ENCODE results near the gene LCE1F. TPM values are rescaled to one million over a fixed set of nuclear protein-coding genes. Genes with fewer than 3 reads are reported as not detected.

LCE1F gene, protein sequence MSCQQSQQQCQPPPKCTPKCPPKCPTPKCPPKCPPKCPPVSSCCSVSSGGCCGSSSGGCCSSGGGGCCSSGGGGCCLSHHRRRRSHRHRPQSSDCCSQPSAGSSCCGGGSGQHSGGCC
- not detected in 2 replicates for total RNA-seq

DNA sequence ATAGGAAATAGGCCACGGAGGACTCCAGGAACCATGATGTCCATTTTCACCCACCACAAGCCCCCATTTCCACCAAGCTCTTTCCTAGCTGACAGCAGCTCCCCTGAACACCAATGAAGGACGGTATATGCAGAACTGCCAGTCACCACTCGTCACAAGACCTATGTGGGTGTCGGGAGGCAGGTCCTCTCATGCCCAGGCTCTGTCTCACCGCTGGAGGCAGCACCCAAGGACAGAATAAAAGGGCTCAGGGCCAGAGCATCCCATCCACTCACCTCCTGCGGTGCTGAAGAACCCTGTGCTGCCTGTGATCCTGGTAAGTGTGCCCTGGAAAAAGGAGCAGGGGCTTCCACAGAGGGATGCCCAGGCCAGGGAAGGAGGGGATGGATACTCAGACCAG, at the start of gene LCE1F:
Gene LCE1F (plus strand): TSS at position 266 of the 400 bp plus-strand sequence. CDS start 1,232 bp downstream, outside the sequence.

DNA sequence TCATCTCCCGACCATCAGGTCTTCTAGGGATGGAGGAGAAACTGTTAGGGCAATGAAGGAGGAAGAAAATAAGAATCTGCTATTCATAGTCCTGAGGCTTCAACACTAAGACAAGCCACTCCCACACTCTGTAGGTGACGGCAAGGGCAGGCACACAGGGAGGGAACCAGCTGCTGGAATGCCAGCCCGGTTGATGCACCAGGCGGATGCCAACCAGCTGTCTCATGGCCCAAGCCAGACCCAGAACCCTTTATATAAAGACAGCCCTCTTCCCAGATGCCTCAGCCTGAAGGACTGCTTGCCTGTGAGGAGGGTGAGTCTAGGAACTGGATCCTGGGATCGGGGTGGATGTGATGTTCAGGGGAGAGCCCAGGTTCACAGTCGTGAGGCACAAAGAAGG, 17.2 kb upstream of the LCE1F start, which contains the start of gene KPRP:
Gene KPRP (plus strand): TSS at position 279 of the 400 bp plus-strand sequence. CDS start 1,564 bp downstream, outside the sequence.

DNA sequence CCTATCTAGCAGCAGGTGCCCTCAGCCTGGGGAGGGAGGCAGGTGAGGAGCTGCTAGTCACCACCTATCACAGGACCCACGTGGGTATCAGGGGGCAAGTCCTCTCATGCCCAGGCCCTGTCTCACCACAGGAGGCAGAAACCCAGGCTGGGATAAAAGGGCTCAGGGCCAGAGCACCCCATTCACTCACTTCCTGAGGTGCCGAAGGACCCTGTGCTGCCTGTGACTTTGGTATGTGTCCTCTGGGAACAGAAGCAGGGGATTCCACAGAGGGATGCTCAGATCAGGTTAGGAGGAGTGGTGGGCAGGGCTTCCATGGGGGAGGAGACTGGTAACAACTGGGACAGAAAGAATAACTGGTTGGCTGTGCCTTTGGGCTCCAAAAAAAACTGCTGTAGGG, 11.1 kb downstream of the LCE1F start, which contains the start of gene LCE1E:
Gene LCE1E (plus strand): TSS at position 181 of the 400 bp plus-strand sequence. CDS start 1,043 bp downstream, outside the sequence.

DNA sequence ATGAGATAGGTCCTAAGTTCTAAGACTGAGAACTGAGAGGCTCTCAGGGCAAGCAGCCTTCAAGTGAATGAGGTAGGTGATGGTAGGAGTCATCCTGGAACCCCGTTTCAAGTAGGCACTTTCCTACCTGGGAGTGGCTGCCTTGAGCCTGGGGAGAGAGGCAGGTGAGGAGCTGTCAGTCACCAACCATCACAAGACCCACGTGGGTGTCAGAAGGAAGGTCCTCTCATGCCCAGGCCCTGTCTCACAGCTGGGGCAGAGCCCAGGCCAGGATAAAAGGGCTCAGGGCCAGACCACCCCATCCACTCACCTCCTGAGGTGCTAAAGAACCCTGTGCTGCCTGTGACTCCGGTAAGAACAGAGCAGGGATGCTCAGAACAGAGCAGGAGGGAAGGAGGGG, 21.5 kb downstream of the LCE1F start, which contains the start of gene LCE1D:
Gene LCE1D (plus strand): TSS at position 301 of the 400 bp plus-strand sequence. CDS start 1,074 bp downstream, outside the sequence.

DNA sequence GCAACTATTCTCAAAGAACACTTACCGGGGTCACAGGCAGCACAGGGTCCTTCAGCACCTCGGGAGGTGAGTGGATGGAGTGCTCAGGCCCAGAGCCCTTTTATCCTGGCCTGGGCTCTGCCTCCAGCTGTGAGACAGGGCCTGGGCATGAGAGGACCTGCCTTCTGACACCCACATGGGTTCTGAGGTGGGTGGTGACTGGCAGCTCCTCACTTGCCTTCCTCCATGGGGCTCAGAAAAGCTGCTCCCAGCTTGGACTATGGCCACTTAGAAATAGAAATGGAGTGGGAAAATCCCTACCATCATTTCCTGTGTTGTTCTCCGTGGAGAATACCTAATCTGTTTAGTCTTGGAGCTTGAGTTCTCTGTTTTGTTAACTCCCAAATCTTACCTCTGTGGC, 31.6 kb downstream of the LCE1F start, which contains the start of gene LCE1C:
Gene LCE1C (minus strand): TSS at position 76 of the 400 bp plus-strand sequence. CDS start 1,173 bp downstream, outside the sequence.

DNA sequence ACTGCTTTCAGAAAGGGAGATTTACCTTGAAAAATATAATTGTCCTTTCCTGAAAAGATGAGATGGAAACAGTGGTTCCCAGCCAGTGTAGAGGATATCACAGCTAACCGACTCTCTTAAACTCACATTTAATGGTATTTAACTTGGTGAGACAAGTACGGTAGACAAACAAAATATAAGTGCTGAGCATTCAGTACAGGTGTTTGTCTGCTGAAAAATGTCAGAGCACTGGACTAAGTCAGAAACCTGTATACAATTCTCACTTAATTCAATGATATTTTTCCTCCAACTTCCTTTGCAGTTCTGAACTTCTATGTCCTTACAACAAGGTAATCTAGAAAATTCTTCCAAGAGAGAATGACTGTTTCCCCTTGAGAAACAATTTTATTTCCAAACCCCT, 36.7 kb downstream of the LCE1F start, which contains the start of gene LCE1B:
Gene LCE1B (plus strand): TSS at position 301 of the 400 bp plus-strand sequence. CDS start 476 bp downstream, outside the sequence.

Other genes starting within 250 kb of the LCE1F start
- gene LCE3E, start 208.4 kb upstream of the LCE1F start, total RNA-seq: 0.48 TPM in 1 of 2 replicates, not detected in the other
- gene LCE3D, start 194.6 kb upstream of the LCE1F start, total RNA-seq: not detected in 2 replicates
- not detected in 2 replicates for gene LCE3C, start 174.9 kb upstream of the LCE1F start, total RNA-seq
- not detected in 2 replicates for gene LCE3B, start 161.3 kb upstream of the LCE1F start, total RNA-seq
- gene LCE3A, start 152.0 kb upstream of the LCE1F start, total RNA-seq: not detected in 2 replicates
- gene LCE2D, start 111.8 kb upstream of the LCE1F start, total RNA-seq: not detected in 2 replicates
- gene LCE2C, start 99.9 kb upstream of the LCE1F start, total RNA-seq: not detected in 2 replicates
- gene LCE2B, start 89.0 kb upstream of the LCE1F start, total RNA-seq: not detected in 2 replicates
- not detected in 2 replicates for gene LCE2A, start 76.8 kb upstream of the LCE1F start, total RNA-seq
- not detected in 2 replicates for gene LCE4A, start 67.0 kb upstream of the LCE1F start, total RNA-seq
- under 0.01 TPM in 1 of 2 replicates, not detected in the other for gene KPRP, start 17.1 kb upstream of the LCE1F start, total RNA-seq
- gene LCE1E, start 11.1 kb downstream of the LCE1F start, total RNA-seq: 0.24 TPM in 1 of 2 replicates, not detected in the other
- not detected in 2 replicates for gene LCE1D, start 21.6 kb downstream of the LCE1F start, total RNA-seq
- gene LCE1C, start 31.5 kb downstream of the LCE1F start, total RNA-seq: 0.24 and 1.3 TPM in 2 replicates
- gene LCE1B, start 36.8 kb downstream of the LCE1F start, total RNA-seq: not detected in 2 replicates
- gene LCE1A, start 52.3 kb downstream of the LCE1F start, total RNA-seq: not detected in 2 replicates
- not detected in 2 replicates for gene LCE6A, start 67.7 kb downstream of the LCE1F start, total RNA-seq
- gene LCE7A, start 84.9 kb downstream of the LCE1F start, total RNA-seq: not detected in 2 replicates
- gene SMCP, start 103.2 kb downstream of the LCE1F start, total RNA-seq: not detected in 2 replicates
- 0.43 and 6.5 TPM in 2 replicates for gene IVL, start 133.4 kb downstream of the LCE1F start, total RNA-seq
- not detected in 2 replicates for gene SPRR5, start 172.1 kb downstream of the LCE1F start, total RNA-seq
- gene SPRR4, start 195.5 kb downstream of the LCE1F start, total RNA-seq: not detected in 2 replicates
- not detected in 2 replicates for gene SPRR1A, start 208.9 kb downstream of the LCE1F start, total RNA-seq
- 8.9 and 51.4 TPM in 2 replicates for gene SPRR3, start 226.6 kb downstream of the LCE1F start, total RNA-seq

Measured in tracheal epithelial cell (primary cell).